Stomach (tissue), 19 donors: ENCODE measurements around the gene CRTC2. TPM values are rescaled to one million over a fixed set of nuclear protein-coding genes. Genes with fewer than 3 reads are reported as not detected.
A peak's percentile ranks its signal among the peaks of the same experiment; 100 is the strongest.
"Not testable (repeated sequence)": the region's sequence is repeated elsewhere in the genome, so short reads cannot be mapped to it uniquely, and the experiment has no call there.

Experiments used
- DNase-seq, 2 donors: peaks; one replicate each; pipeline versions ENCODE4 v3.0.0 to v3.0.0-alpha.2; 2013 to 2019
- H3K27ac ChIP-seq, 5 donors: fragments of 200-600 bp in 4 of 5; sonication (generic) in 4 of 5; one replicate each; pipeline ENCODE4 v1.5.1; 2013 to 2019; ENCODE audit warnings: mild to moderate bottlenecking in 1 of 5, moderate library complexity in 1 of 5
- H3K27me3 ChIP-seq, 3 donors: fragments of 200-600 bp; sonication (generic); one replicate each; pipeline ENCODE4 v1.5.1; 2017 to 2019; ENCODE audit warnings: mixed run types in 1 of 3
- H3K36me3 ChIP-seq, 4 donors: fragments of 200-600 bp; sonication (generic); 1 replicate in 3 of 4; 2 replicates in 1 of 4; pipeline ENCODE4 v1.5.1; 2016 to 2019
- H3K4me1 ChIP-seq, 4 donors: fragments of 200-600 bp; sonication (generic); one replicate each; pipeline ENCODE4 v1.5.1; 2016 to 2019
- H3K4me3 ChIP-seq, 4 donors: fragments of 200-600 bp; sonication (generic) in 3 of 4; one replicate each; pipeline ENCODE4 v1.5.1; 2016 to 2019; ENCODE audit warnings: mild to moderate bottlenecking in 1 of 4
- H3K9me3 ChIP-seq, 4 donors: fragments of 200-600 bp; sonication (generic); one replicate each; pipeline ENCODE4 v1.5.1; 2016 to 2019
- CTCF ChIP-seq, 7 experiments: fragments of 450-650 bp in 4 of 7; fragments of 200-600 bp in 3 of 7; sonication (generic) in 3 of 7; IDR thresholded peaks; one replicate each; pipeline ENCODE4 v1.5.1; 2016 to 2019; ENCODE audit warnings: antibody characterized with exemption in 7 of 7, control low read depth in 2 of 7, mild to moderate bottlenecking in 1 of 7
- EP300 ChIP-seq: sonication (generic); formaldehyde crosslinking; IDR thresholded peaks from one replicate; pipeline ENCODE4 v1.6.1; 2017; ENCODE audit warnings: antibody characterized with exemption
- POLR2A ChIP-seq, 4 donors: fragments of 450-650 bp; IDR thresholded peaks; one replicate each; pipeline ENCODE4 v1.6.1; 2016; ENCODE audit warnings: antibody characterized with exemption in 4 of 4, control low read depth in 2 of 4, mild to moderate bottlenecking in 1 of 4, moderate library complexity in 1 of 4
- POLR2AphosphoS5 ChIP-seq, 3 donors: sonication (generic); formaldehyde crosslinking; IDR thresholded peaks; one replicate each; pipeline ENCODE4 v1.6.1; 2016; ENCODE audit warnings: antibody characterized with exemption in 3 of 3
- WGBS, 5 donors: extraction: QIAGEN DNeasy Blood & Tissue Kit in 3 of 5; methylation state at CpG; one replicate each; pipeline versions ENCODE4 v1.1.5 to v1.1.7; 2013 to 2018; 5-methylcytosine and 5-hydroxymethylcytosine counted together
- intact Hi-C: fragments of 100-400 bp; cut with DNase I; formaldehyde crosslinking; loops from one replicate; pipeline ENCODE4 v1.15.1; 2023; ENCODE audit warnings: low total_unique reads
- long read RNA-seq, 10 donors: transcript quantifications; one replicate each; lab custom pipeline, GENCODE V29; 2026
- polyA plus RNA-seq, 3 donors: library from polyadenylated mRNA; stranded (reverse); fragments of 200-250 nt; gene quantifications; one replicate each; pipeline ENCODE4 v1.2.3, GENCODE V29; 2013
- total RNA-seq, 5 donors: library from RNA; depleted of rRNA; stranded (reverse); fragments of >200 nt; gene quantifications; one replicate each; pipeline versions ENCODE4 v1.1.0 to v1.2.3, GENCODE V29; 2014 to 2016
- donor health status: healthy with polysubstance abuse.
- donor health status: Bipolar disorder and iron deficiency.
- donor health status: healthy.

CRTC2 gene
- 10 to 100 TPM in 2 of 5 donors, 1 to 10 TPM in 3; 1.4 to 49.6 (median 8.0) TPM for total RNA-seq
- 10 to 100 TPM; 26.9 to 31.1 (median 27.1) TPM for polyA plus RNA-seq
- long read RNA-seq, donor 1, partial matches to known transcripts = 0 of 2 reads
- long read RNA-seq, donor 1, other reads (novel, unspliced or antisense) = 0 of 2 reads
- long read RNA-seq, donor 2, partial matches to known transcripts = 0 of 5 reads
- long read RNA-seq, donor 2, other reads (novel, unspliced or antisense) = 0 of 5 reads
- long read RNA-seq, donor 3, partial matches to known transcripts = 0 of 1 reads
- long read RNA-seq, donor 3, other reads (novel, unspliced or antisense) = 0 of 1 reads
- long read RNA-seq, donor 4 = 0 reads
- long read RNA-seq, donor 5, partial matches to known transcripts = 8 of 10 reads
- long read RNA-seq, donor 5, other reads (novel, unspliced or antisense) = 0 of 10 reads
- long read RNA-seq, donor 6 = 0 reads
- long read RNA-seq, donor 7, partial matches to known transcripts = 0 of 2 reads
- long read RNA-seq, donor 7, other reads (novel, unspliced or antisense) = 0 of 2 reads
- long read RNA-seq, donor 8, partial matches to known transcripts = 0 of 1 reads
- long read RNA-seq, donor 8, other reads (novel, unspliced or antisense) = 0 of 1 reads
- long read RNA-seq, donor 9, partial matches to known transcripts = 0 of 1 reads
- long read RNA-seq, donor 9, other reads (novel, unspliced or antisense) = 0 of 1 reads
- long read RNA-seq, donor 10 = 0 reads

GRCh38 chr1:153958111-153958960 lies at the start of gene CRTC2:
CRTC2 (minus strand) TSS chr1:153958612; CDS start chr1:153958497, 115 bp downstream.
- Histone ChIP-seq H3K27ac (peak within 1 kb of the TSS; percentile 83 to 98 (median 97)), H3K4me3 (peak within 1 kb of the TSS; percentile 73 to 98 (median 97)), H3K9me3 (no peaks in the 10 kb centered on the region), H3K27me3 (no peaks in the 10 kb centered on the region), H3K36me3 (peaks cover 21 to 43% (median 35%) of the 10 kb centered on the region in 4 donors), H3K4me1 (peaks cover 58 to 86% (median 78%) of the 10 kb centered on the region in 4 donors)
- TF ChIP-seq POLR2AphosphoS5 (IDR thresholded peaks at IDR 0.05) = peak; percentile 53 to 95 (median 84)
- TF ChIP-seq CTCF (IDR thresholded peaks at IDR 0.05) = no peak
- intact Hi-C loops = no loop called here
- 0 to 1% (median 1%) methylated on average over 71 to 75 of the region's 75 CpGs for WGBS, 5 donors
- DNase-seq = peak; percentile 99

GRCh38 chr1:154006136-154006535 lies 47.7 kb upstream of the CRTC2 start:
- intact Hi-C loops = no loop called here
- Histone ChIP-seq H3K27me3 (no peaks in the 10 kb centered on the region), H3K36me3 (no peaks in the 10 kb centered on the region), H3K4me1 (peaks cover 0 to 8% (median 1%) of the 10 kb centered on the region in 4 donors), H3K4me3 (no peak overlapping the region), H3K27ac (no peak overlapping the region), H3K9me3 (no peaks in the 10 kb centered on the region)
- WGBS, 5 donors = 82 to 95% (median 94%) methylated on average over 3 of the region's 3 CpGs
- no peak for TF ChIP-seq EP300
- TF ChIP-seq POLR2A (IDR thresholded peaks at IDR 0.05) = no peak
- TF ChIP-seq POLR2AphosphoS5 (IDR thresholded peaks at IDR 0.05) = no peak
- no peak for TF ChIP-seq CTCF (IDR thresholded peaks at IDR 0.05)
- no peak for DNase-seq

- H3K27ac ChIP-seq = peak overlapping the region in 1 of 5 donors; percentile 59
- no peak for DNase-seq
- H3K27me3 ChIP-seq = no peaks in the 10 kb centered on the region
- no peaks in the 10 kb centered on the region for H3K9me3 ChIP-seq
- WGBS, 5 donors = 57 to 71% (median 67%) methylated on average over 4 of the region's 4 CpGs
- no peak for TF ChIP-seq POLR2A (IDR thresholded peaks at IDR 0.05)
- no peak for TF ChIP-seq CTCF (IDR thresholded peaks at IDR 0.05)
- no peak for TF ChIP-seq POLR2AphosphoS5 (IDR thresholded peaks at IDR 0.05)
- TF ChIP-seq EP300 = no peak
- peaks cover 0 to 17% (median 4%) of the 10 kb centered on the region in 4 donors for H3K4me1 ChIP-seq
- peaks cover 0 to 9% (median 6%) of the 10 kb centered on the region in 4 donors for H3K36me3 ChIP-seq
- H3K4me3 ChIP-seq = no peak overlapping the region
- intact Hi-C loops = no loop called here
Measured at GRCh38 chr1:154000420-154000819, 42.0 kb upstream of the CRTC2 start.

GRCh38 chr1:153996882-153997281 lies 38.5 kb upstream of the CRTC2 start:
- H3K9me3 ChIP-seq, intact Hi-C loops, DNase-seq, H3K27ac ChIP-seq, H3K4me3 ChIP-seq, H3K27me3 ChIP-seq: not testable (repeated sequence)
- 90 to 96% (median 93%) methylated on average over 10 of the region's 10 CpGs for WGBS, 5 donors
- Histone ChIP-seq H3K36me3 (peaks cover 24 to 44% (median 42%) of the 10 kb centered on the region in 4 donors), H3K4me1 (peaks cover 16 to 36% (median 25%) of the 10 kb centered on the region in 4 donors)
